Middle frontal gyrus (tissue), 1 donor: Measurements from ENCODE around the gene EXOC6.
"Not testable (repeated sequence)": the region's sequence is repeated elsewhere in the genome, so short reads cannot be mapped to it uniquely, and the experiment has no call there.

Experiments
- DNase-seq: peaks from one replicate; pipeline ENCODE4 v3.0.0-alpha.2; 2015; ENCODE audit warnings: low spot score; ENCODE audit errors: extremely low spot score

EXOC6 gene

DNA sequence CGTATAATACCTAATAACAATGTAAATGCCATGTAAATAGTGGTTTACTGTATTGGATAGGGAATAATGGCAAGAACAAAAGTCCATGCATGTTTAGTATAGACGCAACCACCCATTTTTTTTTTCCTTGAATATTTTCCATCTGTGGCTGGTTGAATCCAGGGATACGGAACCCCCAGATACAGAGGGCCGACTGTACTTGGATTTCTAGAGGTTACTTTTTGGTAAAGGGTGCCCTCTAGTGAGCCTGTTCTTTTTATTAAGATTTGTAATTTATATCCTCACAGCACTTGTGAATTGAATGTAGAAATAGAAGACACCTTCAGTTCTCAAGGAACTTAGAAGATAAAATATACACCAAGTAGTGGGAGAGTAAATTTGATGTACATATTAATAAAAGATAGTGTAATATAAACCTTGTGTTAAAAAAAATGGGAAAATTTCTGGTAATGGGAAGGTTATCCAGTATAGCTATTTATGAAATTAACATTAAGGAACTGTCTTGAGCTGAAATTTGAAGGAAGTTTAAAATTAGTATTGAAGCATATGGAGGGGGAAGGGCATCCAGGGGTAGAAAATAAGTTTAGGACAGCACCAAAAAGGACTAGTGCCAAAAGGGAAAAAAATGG, 32.0 kb downstream of the EXOC6 start:
- peak; percentile 58 for DNase-seq

DNA sequence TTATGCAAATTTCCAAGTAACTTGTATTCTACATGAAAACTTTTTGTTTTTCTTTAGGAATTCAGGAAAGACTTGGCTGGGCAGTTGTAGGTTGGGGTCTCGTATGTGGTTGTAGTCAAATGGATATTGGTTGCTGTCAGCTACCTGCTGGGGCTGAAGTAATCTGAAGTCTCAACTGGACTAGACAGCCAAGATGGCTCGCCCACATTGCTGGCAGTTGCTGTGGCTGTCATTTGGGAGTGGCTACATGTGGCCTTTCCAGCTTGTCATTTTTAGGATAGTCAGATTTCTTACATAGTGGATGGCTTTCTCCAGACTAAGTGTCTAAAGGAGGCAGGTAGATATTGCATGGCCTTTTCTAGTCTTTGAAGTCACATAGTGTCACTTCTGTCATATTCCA, 32.6 kb downstream of the EXOC6 start:
- DNase-seq: no peak

GRCh38 chr10:92886334-92886961, 38.1 kb downstream of the EXOC6 start:
- no peak for DNase-seq

GRCh38 chr10:92890471-92890870, 42.2 kb downstream of the EXOC6 start:
- DNase-seq: no peak

DNA sequence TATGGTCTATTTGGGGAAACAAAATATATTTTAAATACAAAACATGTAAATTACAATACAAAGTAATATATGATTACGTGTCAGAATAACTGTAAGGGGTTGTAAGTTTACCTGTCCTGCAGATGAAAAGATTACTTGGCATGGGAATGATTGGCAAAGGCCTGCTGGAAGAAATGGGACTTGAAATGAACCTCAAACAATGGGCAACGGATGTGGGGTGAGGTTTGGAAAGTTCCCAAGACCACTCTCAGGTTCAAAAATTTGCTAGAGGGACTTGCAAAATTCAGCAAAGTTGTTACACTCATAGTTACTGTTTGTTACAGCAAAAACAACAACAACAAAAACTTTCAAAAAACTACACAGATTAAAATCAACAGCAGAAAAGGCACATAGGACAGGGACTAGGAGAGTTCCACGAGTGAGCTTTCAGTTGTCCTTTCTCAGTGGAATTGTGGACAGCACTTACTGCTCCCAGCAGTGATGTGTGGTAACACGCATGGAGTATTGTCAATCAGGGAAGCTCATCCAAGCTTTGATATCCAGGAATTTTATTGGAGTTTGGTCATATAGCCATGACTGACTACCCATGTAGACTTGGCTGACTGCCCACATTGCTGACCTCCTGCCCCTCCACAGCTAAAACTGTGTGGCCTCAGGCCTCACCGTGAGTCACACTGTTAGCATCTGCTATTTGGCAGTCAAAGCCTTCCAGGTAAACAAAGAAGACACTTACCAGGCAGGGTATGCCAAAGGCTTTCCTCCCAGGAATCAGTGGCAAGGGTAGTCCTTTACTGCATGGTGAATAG, 43.8 kb downstream of the EXOC6 start:
- DNase-seq: no peak

- DNase-seq: no peak
Observed at GRCh38 chr10:92892691-92893054, 44.4 kb downstream of the EXOC6 start.

- DNase-seq: no peak
Observed at GRCh38 chr10:92894081-92894655, 45.8 kb downstream of the EXOC6 start.

DNA sequence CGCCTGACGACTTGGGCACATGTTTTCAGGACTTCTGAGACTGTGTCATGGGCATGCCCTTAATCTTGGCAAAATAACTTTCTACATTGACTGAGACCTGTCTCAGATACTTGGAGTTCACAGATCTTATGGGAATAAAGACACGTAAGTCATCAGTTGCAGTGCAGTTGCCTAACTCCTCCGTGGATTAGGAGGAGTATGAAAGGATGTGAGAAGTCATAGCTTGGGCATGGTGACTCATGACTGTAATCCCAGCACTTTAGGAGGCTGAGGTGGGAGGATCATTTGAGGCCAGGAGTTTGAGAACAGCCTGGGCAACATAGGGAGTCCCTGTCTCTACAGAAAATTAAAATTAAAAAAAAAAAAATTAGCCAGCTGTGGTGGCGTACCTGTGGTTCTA, 49.6 kb downstream of the EXOC6 start:
- DNase-seq: no peak

- no peak for DNase-seq
Observed at GRCh38 chr10:92901819-92902251, 53.5 kb downstream of the EXOC6 start.

DNA sequence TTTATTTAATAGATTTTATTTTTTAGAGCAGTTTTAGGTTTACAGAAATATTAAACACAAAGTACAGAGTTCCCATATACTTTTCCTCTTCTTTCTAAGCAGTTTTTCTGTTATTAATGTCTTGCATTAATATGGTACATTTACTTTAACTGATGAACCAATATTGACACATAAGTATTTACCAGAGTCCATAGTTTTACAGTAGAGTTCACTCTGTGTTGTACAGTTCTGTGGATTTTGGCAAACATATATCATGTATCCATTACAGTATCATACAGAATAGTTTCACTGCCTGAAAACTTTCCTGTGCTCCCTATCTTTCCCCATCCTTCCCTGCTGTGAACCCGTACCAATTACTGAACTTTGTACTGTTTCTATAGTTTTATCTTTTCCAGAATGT, 55.3 kb downstream of the EXOC6 start:
- DNase-seq: no peak

- no peak for DNase-seq
Observed at GRCh38 chr10:92907280-92907679, 59.0 kb downstream of the EXOC6 start.

GRCh38 chr10:92912631-92913030, 64.3 kb downstream of the EXOC6 start:
- DNase-seq: not testable (repeated sequence)

DNA sequence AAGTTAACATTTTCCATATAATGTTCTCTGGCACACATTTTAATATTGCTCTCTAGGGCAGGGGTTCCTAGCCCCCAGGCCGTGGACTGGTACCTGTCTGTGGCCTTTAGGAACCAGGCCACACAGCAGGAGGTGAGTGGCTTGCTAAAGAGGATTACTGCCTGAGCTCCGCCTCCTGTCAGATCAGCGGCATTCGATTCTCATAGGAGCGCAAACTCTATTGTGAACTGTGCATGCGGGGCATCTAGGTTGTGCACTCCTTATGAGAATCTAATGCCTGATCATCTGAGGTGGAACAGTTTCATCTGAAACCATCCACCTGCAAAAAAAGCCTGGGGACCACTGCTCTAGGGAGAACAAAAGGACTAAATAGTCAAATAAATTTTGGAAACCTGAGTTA, 65.7 kb downstream of the EXOC6 start:
- DNase-seq: no peak

DNA sequence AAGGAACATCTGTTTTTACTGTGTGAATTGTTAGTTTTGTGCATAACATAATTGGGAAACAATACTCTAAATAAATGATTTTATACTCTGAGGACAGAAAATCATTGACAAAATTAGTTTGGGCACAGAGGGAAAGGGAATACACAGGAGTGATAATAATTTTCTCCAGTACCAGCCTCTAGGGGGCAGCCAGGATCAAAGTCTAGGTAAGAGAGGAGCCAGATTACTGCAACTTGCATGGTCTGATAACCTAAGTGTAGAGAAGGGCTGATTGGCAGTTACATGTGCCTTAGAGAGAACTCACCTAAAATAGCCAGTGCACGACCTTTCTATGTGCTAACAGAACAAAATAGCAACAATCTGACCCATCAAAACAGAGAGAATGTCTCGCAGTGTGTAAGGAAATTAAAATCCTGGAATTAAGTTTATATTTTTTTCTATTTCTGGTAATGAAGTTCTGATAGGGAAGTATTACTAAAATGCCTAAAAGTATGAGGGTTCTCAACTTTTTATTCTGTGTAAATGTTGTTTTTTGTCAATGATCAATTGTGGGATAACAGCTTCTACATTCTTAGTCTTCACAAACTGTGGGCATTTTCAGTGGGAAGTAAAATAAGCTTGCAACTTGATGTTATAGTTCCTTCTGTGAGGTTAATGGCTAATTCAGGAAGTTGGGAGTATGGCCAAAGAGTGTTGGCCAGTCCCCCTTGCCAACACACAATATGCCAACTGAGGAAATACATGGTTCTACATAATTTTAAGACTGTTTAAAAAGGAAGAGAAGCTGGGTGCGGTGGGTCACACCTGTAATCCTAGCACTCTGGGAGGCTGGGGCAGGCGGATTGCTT, 66.4 kb downstream of the EXOC6 start:
- DNase-seq: no peak

GRCh38 chr10:92915892-92916291, 67.6 kb downstream of the EXOC6 start:
- no peak for DNase-seq

DNA sequence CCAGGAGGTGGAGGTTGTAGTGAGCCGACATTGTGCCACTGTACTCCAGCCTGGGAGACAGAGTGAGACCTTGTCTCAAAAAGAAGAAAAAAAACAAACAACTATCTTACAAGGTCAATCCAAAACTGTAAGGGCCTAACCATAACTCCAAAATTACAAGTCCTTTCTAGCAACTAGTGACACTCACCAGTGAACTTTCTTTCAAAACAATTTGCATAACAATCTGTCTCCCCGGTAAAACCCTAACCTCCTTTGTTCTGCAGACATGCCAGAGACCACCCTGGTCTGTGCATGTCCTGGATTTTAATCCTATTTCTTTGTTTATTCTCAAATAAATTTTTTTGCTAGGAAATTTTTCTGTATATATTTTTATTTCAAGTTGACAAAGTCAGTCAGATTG, 68.1 kb downstream of the EXOC6 start:
- no peak for DNase-seq

- DNase-seq: no peak
Observed at GRCh38 chr10:92918603-92919002, 70.3 kb downstream of the EXOC6 start.

DNA sequence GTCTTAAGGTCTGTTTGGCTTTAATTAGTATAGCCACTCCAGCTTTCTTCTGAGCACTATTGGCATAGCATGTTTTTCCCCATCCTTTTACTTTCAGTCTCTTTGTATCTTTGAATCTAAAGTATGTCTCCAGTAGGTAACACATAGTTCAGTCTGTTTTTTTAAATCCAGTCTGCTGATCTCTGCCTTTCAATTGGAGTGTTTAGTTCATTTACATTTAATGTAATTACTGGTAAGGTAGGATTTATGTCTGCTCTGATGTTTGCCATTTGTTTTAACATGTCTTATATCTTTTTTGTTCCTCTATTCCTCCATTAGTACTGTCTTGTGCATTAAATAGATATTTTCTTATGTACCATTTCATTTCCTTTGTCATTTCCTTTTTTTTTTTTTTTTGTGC, 72.5 kb downstream of the EXOC6 start:
- DNase-seq: no peak

DNA sequence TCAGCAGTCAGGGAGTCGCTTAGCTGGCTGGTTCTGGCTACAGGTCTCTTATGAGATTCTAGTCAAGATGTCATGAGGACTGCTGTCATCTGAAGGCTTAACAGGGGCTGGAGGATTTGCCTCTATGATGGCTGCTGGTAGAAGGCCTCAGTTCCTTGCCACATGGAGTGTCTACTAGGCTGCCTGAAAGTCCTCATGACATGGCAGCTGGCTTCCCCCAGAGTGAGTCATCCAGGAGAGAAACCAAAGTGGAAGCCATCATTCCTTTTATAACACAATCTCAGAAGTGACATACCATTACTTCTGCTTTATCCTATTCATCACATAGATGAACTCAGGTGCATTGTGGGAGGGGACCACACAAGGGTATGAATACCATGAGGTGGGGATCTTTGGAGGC, 75.1 kb downstream of the EXOC6 start:
- DNase-seq: no peak

GRCh38 chr10:92929896-92930295, 81.6 kb downstream of the EXOC6 start:
- DNase-seq: no peak

DNA sequence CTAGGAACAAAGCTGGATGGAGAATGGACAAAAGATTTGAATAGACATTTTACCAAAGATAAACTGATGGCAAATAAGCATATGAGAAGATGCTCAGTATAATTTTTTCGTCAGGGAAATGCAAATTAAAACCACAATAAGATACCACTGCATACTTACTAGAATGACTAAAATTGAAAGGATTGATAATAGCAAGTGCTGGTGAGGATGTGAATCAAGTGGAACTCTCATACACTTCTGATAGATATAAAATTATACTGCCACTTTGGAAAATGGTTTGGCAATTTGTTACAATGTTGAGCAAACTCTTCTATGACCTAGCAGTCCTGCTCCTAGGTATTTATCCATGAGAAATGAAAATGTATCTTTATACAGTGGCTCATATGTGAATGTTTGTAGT, 83.3 kb downstream of the EXOC6 start:
- DNase-seq: no peak
